Measurements from ENCODE around the gene TSC22D3.
"Not testable (repeated sequence)": the region's sequence is repeated elsewhere in the genome, so short reads cannot be mapped to it uniquely, and the experiment has no call there.

The TSC22D3 gene

DNA sequence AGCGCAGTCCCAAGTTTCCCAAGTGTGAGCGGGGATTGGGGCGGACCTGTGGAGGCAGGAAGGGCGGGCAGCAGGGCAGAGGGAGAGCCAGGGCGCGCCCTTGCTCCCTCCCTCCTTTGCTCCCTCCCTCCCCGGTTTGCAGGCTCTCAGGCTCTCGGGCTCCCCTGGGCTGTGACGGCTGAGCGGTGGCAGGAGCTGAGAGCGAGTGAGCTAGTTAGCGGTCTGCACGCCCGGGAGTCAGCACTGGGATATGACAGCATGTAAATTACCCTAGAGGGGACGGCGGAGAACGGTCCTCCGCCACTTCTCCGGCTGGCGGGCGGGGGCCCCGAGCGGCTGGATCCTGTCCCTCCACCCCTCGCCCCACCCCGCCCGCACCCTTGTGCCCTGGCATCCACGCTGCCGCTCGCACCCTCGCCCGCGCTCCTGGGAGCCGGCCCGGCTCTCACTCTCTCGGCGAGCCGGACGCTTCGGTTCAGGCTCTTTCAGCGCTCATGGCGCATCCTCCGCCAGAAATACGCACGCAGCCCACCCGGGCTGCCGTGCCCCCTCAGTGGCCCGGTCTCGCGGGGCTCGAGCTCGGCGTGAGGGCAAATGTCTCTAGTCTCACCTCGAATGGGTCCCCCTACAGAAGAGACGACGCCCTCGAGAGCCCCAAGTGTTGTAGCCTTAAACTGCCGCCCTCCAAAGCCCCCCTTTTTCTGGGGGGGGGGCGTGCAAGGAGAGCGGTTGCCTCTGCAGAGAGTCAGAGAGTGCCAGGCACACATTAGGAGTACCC is at the start of gene TSC22D3:
TSS of gene TSC22D3 (minus strand) at position 54 of the 778 bp plus-strand sequence. CDS start 368 bp downstream, outside the sequence.
- peak within 1 kb of the TSS; percentile 60 for H3K4me3 ChIP-seq (ENCODE audit: low read depth, low read length)
- H3K27me3 ChIP-seq (ENCODE audit: control insufficient read depth, insufficient read depth, low read length), result peaks cover 43% of the 10 kb centered on the region
- H3K9me3 ChIP-seq (ENCODE audit: control insufficient read depth, insufficient read depth, low read length), result no peaks in the 10 kb centered on the region
- no peaks in the 10 kb centered on the region for H3K36me3 ChIP-seq (ENCODE audit: control insufficient read depth, insufficient read depth, low read length)
- peaks cover 18% of the 10 kb centered on the region for H3K4me1 ChIP-seq (ENCODE audit: control insufficient read depth, insufficient read depth, low read length)
- H3K9ac ChIP-seq (ENCODE audit: low read depth, low read length), result peak within 1 kb of the TSS; percentile 47

DNA sequence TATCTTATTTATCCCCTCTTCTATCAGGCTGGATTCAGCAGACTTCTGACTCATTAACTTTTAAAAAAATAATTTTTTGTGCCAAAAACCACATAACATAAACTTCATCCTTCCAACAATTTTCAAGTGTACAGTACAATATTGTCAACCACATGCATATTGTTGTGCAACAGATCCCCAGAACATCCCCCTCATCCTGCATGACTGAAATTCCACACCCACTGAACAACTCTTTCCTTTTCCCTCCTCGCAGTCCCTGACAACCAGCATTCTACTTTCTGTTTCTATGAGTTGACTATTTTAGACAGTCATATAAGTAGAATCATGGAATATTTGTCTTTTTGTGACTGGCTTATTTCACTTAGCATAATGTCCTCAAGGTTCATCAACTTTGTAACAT is 47.9 kb upstream of the TSC22D3 start:
- Histone ChIP-seq H3K9ac (ENCODE audit: low read depth, low read length) (no peak overlapping the region), H3K4me1 (ENCODE audit: control insufficient read depth, insufficient read depth, low read length) (no peaks in the 10 kb centered on the region), H3K27me3 (ENCODE audit: control insufficient read depth, insufficient read depth, low read length) (peaks cover 37% of the 10 kb centered on the region), H3K4me3 (ENCODE audit: low read depth, low read length) (no peak overlapping the region), H3K9me3 (ENCODE audit: control insufficient read depth, insufficient read depth, low read length) (peaks cover 11% of the 10 kb centered on the region), H3K36me3 (ENCODE audit: control insufficient read depth, insufficient read depth, low read length) (no peaks in the 10 kb centered on the region)

DNA sequence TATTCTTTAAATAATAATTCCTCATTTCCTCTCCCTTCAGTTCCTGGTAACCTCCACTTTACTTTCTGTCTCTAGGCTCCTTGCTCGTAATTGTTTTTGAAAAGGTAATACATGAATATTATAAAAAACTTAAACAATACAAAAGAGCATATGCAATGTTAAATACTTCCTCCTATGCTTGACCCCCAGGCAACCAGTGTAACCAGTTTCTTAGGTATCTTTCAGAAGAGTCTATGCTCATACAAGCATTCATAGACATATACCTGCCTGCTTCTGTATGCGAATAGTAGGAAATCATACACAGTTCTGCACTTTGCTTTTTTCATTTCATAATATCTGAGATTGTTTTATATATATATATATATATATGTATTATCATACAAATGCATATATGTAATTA is 47.5 kb upstream of the TSC22D3 start:
- Histone ChIP-seq H3K36me3 (ENCODE audit: control insufficient read depth, insufficient read depth, low read length) (no peaks in the 10 kb centered on the region), H3K9ac (ENCODE audit: low read depth, low read length) (no peak overlapping the region), H3K4me3 (ENCODE audit: low read depth, low read length) (no peak overlapping the region), H3K4me1 (ENCODE audit: control insufficient read depth, insufficient read depth, low read length) (no peaks in the 10 kb centered on the region), H3K9me3 (ENCODE audit: control insufficient read depth, insufficient read depth, low read length) (peaks cover 11% of the 10 kb centered on the region), H3K27me3 (ENCODE audit: control insufficient read depth, insufficient read depth, low read length) (peaks cover 33% of the 10 kb centered on the region)

DNA sequence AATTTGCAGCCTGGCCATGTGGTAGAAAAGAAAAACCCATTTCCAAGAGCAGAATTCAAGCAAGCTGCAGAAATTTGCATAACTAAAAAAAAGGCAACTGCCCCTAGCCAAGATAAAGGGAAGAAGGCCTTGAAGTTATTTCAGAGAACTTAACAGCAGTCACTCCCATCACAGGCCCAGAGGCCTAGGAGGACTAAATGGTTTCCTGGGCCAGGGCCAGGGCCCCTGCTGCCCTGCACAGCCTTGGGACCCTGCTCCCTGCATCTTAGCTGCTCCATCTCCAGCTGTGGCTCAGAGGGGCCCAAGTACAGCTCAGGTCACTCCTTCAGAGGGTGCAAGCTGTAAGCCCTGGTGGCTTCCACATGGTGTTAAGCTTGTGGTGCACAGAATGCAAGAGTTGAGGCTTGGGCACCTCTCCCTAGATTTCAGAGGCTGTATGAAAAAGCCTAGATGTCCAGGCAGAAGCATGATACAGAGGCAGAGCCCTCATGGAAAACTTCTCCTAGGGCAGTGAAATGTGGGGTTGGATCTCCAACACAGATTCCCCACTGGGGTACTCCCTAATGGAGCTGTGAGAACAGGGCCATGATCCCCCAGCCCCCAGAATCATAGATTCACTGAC is 43.4 kb upstream of the TSC22D3 start:
- Histone ChIP-seq H3K27me3 (ENCODE audit: control insufficient read depth, insufficient read depth, low read length) (peaks cover 4% of the 10 kb centered on the region), H3K9ac (ENCODE audit: low read depth, low read length) (no peak overlapping the region), H3K4me3 (ENCODE audit: low read depth, low read length) (no peak overlapping the region), H3K9me3 (ENCODE audit: control insufficient read depth, insufficient read depth, low read length) (peaks cover 11% of the 10 kb centered on the region), H3K36me3 (ENCODE audit: control insufficient read depth, insufficient read depth, low read length) (no peaks in the 10 kb centered on the region), H3K4me1 (ENCODE audit: control insufficient read depth, insufficient read depth, low read length) (no peaks in the 10 kb centered on the region)

DNA sequence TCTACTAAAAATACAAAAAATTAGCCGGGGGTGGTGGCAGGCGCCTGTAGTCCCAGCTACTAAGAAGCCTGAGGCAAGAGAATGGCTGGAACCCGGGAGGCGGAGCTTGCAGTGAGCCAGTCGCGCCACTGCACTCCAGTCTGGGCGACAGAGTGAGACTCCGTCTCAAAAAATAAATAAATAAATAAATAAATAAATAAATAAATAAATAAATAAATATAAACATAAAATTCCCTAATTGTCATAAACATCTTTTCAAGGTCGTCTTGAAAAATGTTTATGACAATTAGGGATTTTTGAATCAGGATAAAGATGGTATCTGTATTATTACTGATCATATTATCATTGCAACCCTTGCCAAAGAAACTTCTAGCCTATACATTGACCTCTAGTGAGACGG is 34.5 kb upstream of the TSC22D3 start:
- H3K9me3 ChIP-seq (ENCODE audit: control insufficient read depth, insufficient read depth, low read length); H3K9ac ChIP-seq (ENCODE audit: low read depth, low read length); H3K4me3 ChIP-seq (ENCODE audit: low read depth, low read length); H3K36me3 ChIP-seq (ENCODE audit: control insufficient read depth, insufficient read depth, low read length); H3K27me3 ChIP-seq (ENCODE audit: control insufficient read depth, insufficient read depth, low read length); H3K4me1 ChIP-seq (ENCODE audit: control insufficient read depth, insufficient read depth, low read length): not testable (repeated sequence)

DNA sequence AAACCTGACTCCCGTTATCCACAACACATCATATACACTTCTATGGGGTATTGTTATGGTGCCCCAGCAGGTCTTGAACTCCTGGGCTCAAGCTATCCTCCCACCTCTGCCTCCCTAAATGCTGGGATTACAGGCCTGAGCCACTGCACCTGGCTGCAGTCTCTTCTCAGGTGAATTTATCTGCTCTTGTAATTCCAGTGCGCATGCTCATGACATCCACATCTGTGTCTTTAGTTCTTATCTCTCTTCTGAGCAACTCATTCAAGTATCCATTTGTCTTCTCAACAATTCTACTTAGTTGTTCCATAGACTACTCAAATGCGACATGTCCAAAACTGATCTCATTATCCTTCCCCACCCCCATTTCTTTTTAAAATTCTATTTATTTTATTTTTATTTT is 29.6 kb upstream of the TSC22D3 start:
- Histone ChIP-seq H3K27me3 (ENCODE audit: control insufficient read depth, insufficient read depth, low read length) (peaks cover 9% of the 10 kb centered on the region), H3K4me1 (ENCODE audit: control insufficient read depth, insufficient read depth, low read length) (no peaks in the 10 kb centered on the region), H3K9ac (ENCODE audit: low read depth, low read length) (no peak overlapping the region), H3K9me3 (ENCODE audit: control insufficient read depth, insufficient read depth, low read length) (no peaks in the 10 kb centered on the region), H3K4me3 (ENCODE audit: low read depth, low read length) (no peak overlapping the region), H3K36me3 (ENCODE audit: control insufficient read depth, insufficient read depth, low read length) (no peaks in the 10 kb centered on the region)

DNA sequence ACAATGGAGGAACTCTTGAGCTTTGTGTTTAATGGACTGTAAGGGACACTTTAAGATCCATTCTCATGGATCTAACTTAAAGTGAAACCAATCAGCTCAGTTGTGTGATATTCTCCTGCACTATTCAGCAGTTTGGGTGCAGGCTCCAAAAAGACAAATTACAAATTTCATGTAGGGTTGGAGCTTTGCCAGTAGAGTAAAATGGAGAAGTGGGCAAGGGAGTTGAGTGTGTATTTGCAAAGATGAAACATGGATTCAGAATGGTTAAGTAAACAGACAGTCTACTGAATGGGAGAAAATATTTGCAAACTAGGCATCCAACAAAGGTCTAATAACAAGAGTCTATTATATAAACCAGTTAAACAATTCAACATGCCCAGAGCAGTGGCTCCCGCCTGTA is 28.8 kb upstream of the TSC22D3 start:
- Histone ChIP-seq H3K36me3 (ENCODE audit: control insufficient read depth, insufficient read depth, low read length) (no peaks in the 10 kb centered on the region), H3K9me3 (ENCODE audit: control insufficient read depth, insufficient read depth, low read length) (no peaks in the 10 kb centered on the region), H3K9ac (ENCODE audit: low read depth, low read length) (no peak overlapping the region), H3K4me1 (ENCODE audit: control insufficient read depth, insufficient read depth, low read length) (no peaks in the 10 kb centered on the region), H3K4me3 (ENCODE audit: low read depth, low read length) (no peak overlapping the region), H3K27me3 (ENCODE audit: control insufficient read depth, insufficient read depth, low read length) (peaks cover 9% of the 10 kb centered on the region)

DNA sequence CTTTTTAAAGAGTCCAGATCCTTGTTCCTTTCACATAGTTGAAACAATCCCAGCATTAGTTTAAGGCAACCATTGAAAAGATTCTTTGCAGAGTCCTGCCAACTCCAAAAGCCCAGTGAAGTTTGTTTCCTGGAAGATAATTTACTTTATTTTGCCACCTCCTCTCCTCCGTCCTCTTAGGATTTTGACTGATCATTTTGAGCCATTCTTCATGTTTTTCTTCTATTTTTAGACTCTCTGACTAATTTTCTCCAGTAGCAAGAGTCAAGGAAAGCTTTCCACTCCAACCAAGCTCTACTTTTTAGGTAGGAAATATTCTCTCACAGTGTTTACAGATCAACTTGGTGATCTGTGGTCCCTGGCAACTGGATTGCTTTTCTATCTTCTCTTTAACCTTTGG is 12.2 kb upstream of the TSC22D3 start:
- Histone ChIP-seq H3K9ac (ENCODE audit: low read depth, low read length) (no peak overlapping the region), H3K9me3 (ENCODE audit: control insufficient read depth, insufficient read depth, low read length) (no peaks in the 10 kb centered on the region), H3K27me3 (ENCODE audit: control insufficient read depth, insufficient read depth, low read length) (peaks cover 3% of the 10 kb centered on the region), H3K4me3 (ENCODE audit: low read depth, low read length) (no peak overlapping the region), H3K36me3 (ENCODE audit: control insufficient read depth, insufficient read depth, low read length) (no peaks in the 10 kb centered on the region), H3K4me1 (ENCODE audit: control insufficient read depth, insufficient read depth, low read length) (no peaks in the 10 kb centered on the region)

DNA sequence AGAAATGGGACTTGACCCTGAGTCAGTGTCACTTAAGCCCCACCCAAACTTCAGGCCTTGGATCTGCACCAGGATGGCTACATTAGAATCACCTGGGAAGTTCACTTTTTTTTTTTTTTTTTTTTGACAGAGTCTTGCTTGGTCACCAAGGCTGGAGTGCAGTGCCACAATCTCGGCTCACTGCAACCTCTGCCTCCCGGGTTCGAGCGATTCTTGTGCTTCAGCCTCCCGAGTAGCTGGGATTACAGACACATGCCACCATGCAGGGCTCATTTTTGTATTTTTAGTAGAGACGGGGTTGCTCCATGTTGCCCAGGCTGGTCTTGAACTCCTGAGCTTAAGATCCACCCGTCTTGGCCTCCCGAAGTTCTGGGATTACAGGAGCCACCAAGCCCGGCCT is 4.9 kb upstream of the TSC22D3 start:
- Histone ChIP-seq H3K4me3 (ENCODE audit: low read depth, low read length) (no peak overlapping the region), H3K9me3 (ENCODE audit: control insufficient read depth, insufficient read depth, low read length) (no peaks in the 10 kb centered on the region), H3K27me3 (ENCODE audit: control insufficient read depth, insufficient read depth, low read length) (peaks cover 12% of the 10 kb centered on the region), H3K4me1 (ENCODE audit: control insufficient read depth, insufficient read depth, low read length) (no peaks in the 10 kb centered on the region), H3K9ac (ENCODE audit: low read depth, low read length) (no peak overlapping the region), H3K36me3 (ENCODE audit: control insufficient read depth, insufficient read depth, low read length) (no peaks in the 10 kb centered on the region)

DNA sequence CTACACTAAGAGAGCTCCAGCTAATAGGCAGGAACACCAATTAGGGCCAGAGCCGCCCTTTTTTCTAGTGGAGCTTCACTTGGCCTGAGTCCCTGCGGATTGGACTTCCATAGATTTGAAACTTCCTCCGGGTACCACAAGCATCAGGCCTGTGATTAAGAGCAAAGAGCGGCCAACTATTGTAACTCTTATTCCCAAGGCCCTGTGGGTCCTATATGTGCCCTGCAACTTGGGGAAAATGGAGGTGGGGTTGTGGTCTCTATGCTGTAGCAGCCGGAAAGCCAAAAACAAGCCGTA is 1.9 kb upstream of the TSC22D3 start, which contains the start of gene NCBP2L:
TSS of gene NCBP2L (plus strand) at position 198 of the 297 bp plus-strand sequence. CDS start 16,488 bp downstream, outside the sequence.
- Histone ChIP-seq H3K36me3 (ENCODE audit: control insufficient read depth, insufficient read depth, low read length) (no peaks in the 10 kb centered on the region), H3K9me3 (ENCODE audit: control insufficient read depth, insufficient read depth, low read length) (no peaks in the 10 kb centered on the region), H3K9ac (ENCODE audit: low read depth, low read length) (no peak within 1 kb of the TSS), H3K4me1 (ENCODE audit: control insufficient read depth, insufficient read depth, low read length) (peaks cover 15% of the 10 kb centered on the region), H3K27me3 (ENCODE audit: control insufficient read depth, insufficient read depth, low read length) (peaks cover 39% of the 10 kb centered on the region), H3K4me3 (ENCODE audit: low read depth, low read length) (peak within 1 kb of the TSS; percentile 60)

DNA sequence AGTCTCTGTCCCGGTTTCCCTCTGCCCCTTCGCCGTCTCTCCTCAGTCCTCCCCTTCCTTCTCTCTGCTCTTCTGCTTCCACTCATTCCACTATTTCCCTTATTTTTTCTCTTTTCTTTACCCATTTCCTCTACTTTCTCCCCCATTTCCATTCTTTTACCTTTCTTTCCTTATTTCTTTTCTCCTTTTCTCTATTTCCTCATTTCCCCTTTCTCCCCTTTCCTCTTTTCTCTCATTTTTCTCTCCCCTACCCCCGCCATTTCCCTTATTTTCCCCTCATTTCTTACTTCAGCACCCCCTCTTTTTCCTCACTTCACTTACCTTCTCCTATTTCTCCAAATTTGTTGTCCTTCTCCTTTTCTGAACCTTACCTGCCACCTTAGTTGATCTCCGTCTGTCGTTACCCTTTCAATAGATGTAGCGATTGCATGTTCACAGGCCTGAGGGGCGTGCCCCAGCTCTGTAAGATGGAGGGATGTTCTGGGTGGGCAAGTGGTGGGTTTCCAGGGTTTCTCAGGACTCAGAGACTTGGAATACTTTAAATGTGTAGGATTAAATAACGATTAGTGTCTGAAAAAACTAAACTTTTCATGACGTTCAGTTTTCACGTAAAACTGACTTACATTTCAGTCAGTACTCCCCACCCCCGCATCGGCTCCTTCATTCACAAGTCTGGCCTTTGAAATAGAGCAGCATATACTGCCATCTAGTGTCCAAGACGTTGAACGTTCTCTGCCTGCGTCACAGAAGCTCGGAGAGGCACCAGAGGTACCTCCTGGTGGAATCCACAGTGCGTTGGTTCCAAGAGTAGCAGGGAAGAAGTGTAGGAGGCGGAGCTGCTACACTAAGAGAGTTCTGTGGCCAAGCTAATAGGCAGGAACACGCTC is 1.3 kb upstream of the TSC22D3 start:
- Histone ChIP-seq H3K9ac (ENCODE audit: low read depth, low read length) (no peak overlapping the region), H3K4me1 (ENCODE audit: control insufficient read depth, insufficient read depth, low read length) (peaks cover 18% of the 10 kb centered on the region), H3K4me3 (ENCODE audit: low read depth, low read length) (peak overlapping the region; percentile 60), H3K9me3 (ENCODE audit: control insufficient read depth, insufficient read depth, low read length) (no peaks in the 10 kb centered on the region), H3K27me3 (ENCODE audit: control insufficient read depth, insufficient read depth, low read length) (peaks cover 43% of the 10 kb centered on the region), H3K36me3 (ENCODE audit: control insufficient read depth, insufficient read depth, low read length) (no peaks in the 10 kb centered on the region)
